MM.1S (cell line): ENCODE data around the gene PTCD3.

Experiments
- DNase-seq: peaks from one replicate; pipeline ENCODE4 v3.0.0-alpha.2; 2015
- H2AFZ ChIP-seq: fragments of 300-600 bp; sonication (generic); 2 replicates; pipeline ENCODE4 v1.6.0; 2016; ENCODE audit warnings: antibody characterized with exemption, low read length
- H3F3A ChIP-seq: fragments of 300-600 bp; sonication (generic); 2 replicates; pipeline ENCODE4 v1.6.1; 2016; ENCODE audit warnings: mild to moderate bottlenecking, antibody characterized with exemption, low read length, moderate library complexity, mixed read lengths; ENCODE audit not compliant: insufficient read depth
- H3K27ac ChIP-seq: fragments of 300-600 bp; sonication (generic); 2 replicates; pipeline ENCODE4 v1.5.1; 2016; ENCODE audit warnings: mild to moderate bottlenecking, low read length
- H3K27me3 ChIP-seq: fragments of 300-600 bp; sonication (generic); replicated peaks from 2 replicates; pipeline ENCODE4 v1.6.0; 2016; ENCODE audit warnings: low read length; ENCODE audit not compliant: insufficient read depth
- H3K36me3 ChIP-seq: fragments of 300-600 bp; sonication (generic); replicated peaks from 2 replicates; pipeline ENCODE4 v1.6.1; 2016; ENCODE audit warnings: mild to moderate bottlenecking, low read length, mixed read lengths; ENCODE audit not compliant: insufficient read depth
- H3K4me1 ChIP-seq: fragments of 300-600 bp; sonication (generic); 2 replicates; pipeline ENCODE4 v1.6.1; 2016; ENCODE audit warnings: low read length, mixed read lengths
- H3K4me2 ChIP-seq: fragments of 300-600 bp; sonication (generic); 2 replicates; pipeline ENCODE4 v1.6.0; 2016; ENCODE audit warnings: low read depth, low read length
- H3K4me3 ChIP-seq: fragments of 300-600 bp; sonication (generic); 2 replicates; pipeline ENCODE4 v1.5.1; 2016; ENCODE audit warnings: low read length, mixed read lengths
- H3K79me2 ChIP-seq: fragments of 300-600 bp; sonication (generic); 2 replicates; pipeline ENCODE4 v1.6.1; 2016; ENCODE audit warnings: mixed run types, low read length, mixed read lengths
- H3K9ac ChIP-seq: fragments of 300-600 bp; sonication (generic); 2 replicates; pipeline ENCODE4 v1.6.1; 2016; ENCODE audit warnings: low read length, mixed read lengths
- H3K9me2 ChIP-seq: fragments of 300-600 bp; sonication (generic); replicated peaks from 2 replicates; pipeline ENCODE4 v1.6.1; 2016; ENCODE audit warnings: mild to moderate bottlenecking, low read length, mixed read lengths; ENCODE audit not compliant: insufficient read depth
- H3K9me3 ChIP-seq: fragments of 300-600 bp; sonication (generic); replicated peaks from 2 replicates; pipeline ENCODE4 v1.6.1; 2016; ENCODE audit warnings: mild to moderate bottlenecking, low read length, mixed read lengths; ENCODE audit not compliant: insufficient read depth
- H4K20me1 ChIP-seq: fragments of 300-600 bp; sonication (generic); 2 replicates; pipeline ENCODE4 v1.6.1; 2016; ENCODE audit warnings: mild to moderate bottlenecking, low read length, moderate library complexity, mixed read lengths; ENCODE audit not compliant: insufficient read depth
- EZH2 ChIP-seq: fragments of 300-600 bp; sonication (generic); optimal IDR thresholded peaks from 2 replicates; pipeline ENCODE3; 2017; ENCODE audit warnings: low read depth, mild to moderate bottlenecking, antibody characterized with exemption, low read length, mixed read lengths
- EZH2phosphoT487 ChIP-seq: fragments of 300-600 bp; sonication (generic); IDR thresholded peaks from 2 replicates; pipeline ENCODE4 v1.6.1; 2018; ENCODE audit warnings: antibody characterized with exemption, low read length
- TF ChIP-seq, protein P1 (sequence below): fragments of 300-600 bp; sonication (generic); IDR thresholded peaks from 2 replicates; pipeline ENCODE4 v1.5.1; 2016; ENCODE audit warnings: antibody characterized with exemption, low read length, mixed read lengths

Gene PTCD3

DNA sequence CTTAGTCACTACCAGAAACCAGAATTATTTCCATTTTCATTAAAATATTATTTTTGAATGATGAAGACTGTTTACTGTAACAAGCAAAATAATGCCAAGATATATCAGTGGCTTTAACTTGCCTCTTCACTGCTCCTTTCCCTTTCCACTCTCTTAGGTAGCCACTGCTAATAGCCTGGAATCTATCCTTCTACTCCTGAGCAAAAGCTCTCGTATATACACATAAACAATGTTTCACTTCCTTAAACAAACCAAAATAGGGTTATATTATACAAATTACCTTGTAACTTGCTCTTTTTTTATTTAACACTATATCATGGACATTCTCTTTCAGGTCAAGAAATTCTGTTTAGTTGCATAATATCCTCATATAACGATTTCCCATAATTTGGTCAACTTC, 68.4 kb downstream of the PTCD3 start:
- Histone ChIP-seq H3K9me2 (no peaks in the 10 kb centered on the region), H3F3A (no peaks in the 10 kb centered on the region), H3K27me3 (no peaks in the 10 kb centered on the region), H3K79me2 (peaks cover 60% of the 10 kb centered on the region), H3K9me3 (no peaks in the 10 kb centered on the region), H3K4me2 (no peak overlapping the region), H3K36me3 (peaks cover 3% of the 10 kb centered on the region; the same call in 1 of the 2 replicates), H3K4me1 (no peaks in the 10 kb centered on the region), H3K27ac (no peak overlapping the region), H2AFZ (no peak overlapping the region), H3K9ac (no peak overlapping the region), H3K4me3 (no peak overlapping the region), H4K20me1 (no peaks in the 10 kb centered on the region)
- DNase-seq: no peak
- TF ChIP-seq, protein P1, sequence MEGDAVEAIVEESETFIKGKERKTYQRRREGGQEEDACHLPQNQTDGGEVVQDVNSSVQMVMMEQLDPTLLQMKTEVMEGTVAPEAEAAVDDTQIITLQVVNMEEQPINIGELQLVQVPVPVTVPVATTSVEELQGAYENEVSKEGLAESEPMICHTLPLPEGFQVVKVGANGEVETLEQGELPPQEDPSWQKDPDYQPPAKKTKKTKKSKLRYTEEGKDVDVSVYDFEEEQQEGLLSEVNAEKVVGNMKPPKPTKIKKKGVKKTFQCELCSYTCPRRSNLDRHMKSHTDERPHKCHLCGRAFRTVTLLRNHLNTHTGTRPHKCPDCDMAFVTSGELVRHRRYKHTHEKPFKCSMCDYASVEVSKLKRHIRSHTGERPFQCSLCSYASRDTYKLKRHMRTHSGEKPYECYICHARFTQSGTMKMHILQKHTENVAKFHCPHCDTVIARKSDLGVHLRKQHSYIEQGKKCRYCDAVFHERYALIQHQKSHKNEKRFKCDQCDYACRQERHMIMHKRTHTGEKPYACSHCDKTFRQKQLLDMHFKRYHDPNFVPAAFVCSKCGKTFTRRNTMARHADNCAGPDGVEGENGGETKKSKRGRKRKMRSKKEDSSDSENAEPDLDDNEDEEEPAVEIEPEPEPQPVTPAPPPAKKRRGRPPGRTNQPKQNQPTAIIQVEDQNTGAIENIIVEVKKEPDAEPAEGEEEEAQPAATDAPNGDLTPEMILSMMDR: no peak
- TF ChIP-seq EZH2: no peak
- TF ChIP-seq EZH2phosphoT487: no peak

DNA sequence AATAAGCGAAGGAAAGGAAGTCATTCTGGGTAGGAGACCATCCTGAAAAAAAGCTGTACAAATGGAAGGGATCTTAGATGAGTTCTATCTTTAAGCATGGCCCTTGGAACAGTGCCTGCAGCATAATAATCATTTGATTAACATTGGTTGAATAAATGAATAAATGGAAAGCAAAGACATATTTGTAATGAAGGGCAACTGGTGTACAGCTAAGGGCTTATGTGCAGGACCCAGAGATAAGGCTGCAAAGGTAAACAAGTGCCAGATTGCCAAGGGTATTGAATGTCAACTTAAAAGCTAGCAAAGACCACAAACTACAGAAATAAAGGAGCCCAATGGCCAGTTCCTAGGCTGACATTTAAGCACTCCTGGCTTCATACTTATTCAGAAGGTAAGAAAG, 69.8 kb downstream of the PTCD3 start:
- Histone ChIP-seq H3K27me3 (no peaks in the 10 kb centered on the region), H3K4me1 (no peaks in the 10 kb centered on the region), H3K9me2 (no peaks in the 10 kb centered on the region), H2AFZ (no peak overlapping the region), H3K79me2 (peaks cover 68% of the 10 kb centered on the region), H3K9ac (no peak overlapping the region), H3K36me3 (0 out of 2 replicates have a peak, but pooled peaks cover 3% of the 10 kb centered on the region), H3K4me3 (no peak overlapping the region), H3K9me3 (no peaks in the 10 kb centered on the region), H4K20me1 (no peaks in the 10 kb centered on the region), H3K27ac (no peak overlapping the region), H3F3A (no peaks in the 10 kb centered on the region), H3K4me2 (no peak overlapping the region)
- TF ChIP-seq EZH2phosphoT487 (no peak), EZH2 (no peak)
- TF ChIP-seq, protein P1: no peak
- no peak for DNase-seq

DNA sequence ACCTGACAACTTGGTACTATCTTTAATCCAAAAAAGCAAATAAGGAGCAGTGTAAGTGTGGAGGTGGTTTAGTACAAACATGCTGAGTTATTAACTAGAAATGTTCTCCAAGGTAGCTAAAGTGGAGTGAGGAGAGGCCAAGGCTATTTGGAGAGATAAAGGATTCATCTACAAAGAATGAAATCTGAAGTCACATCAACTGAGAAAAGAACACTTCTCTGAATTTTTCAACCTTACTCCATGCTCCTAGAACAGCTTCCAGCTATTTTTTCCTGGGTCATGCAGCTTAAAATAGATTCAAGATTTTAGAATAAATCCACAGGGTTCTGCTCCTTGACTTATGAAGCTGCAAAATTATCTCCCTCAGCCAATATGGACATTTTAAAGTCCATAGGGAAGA, 70.6 kb downstream of the PTCD3 start:
- Histone ChIP-seq H2AFZ (no peak overlapping the region), H3K36me3 (0 out of 2 replicates have a peak, but pooled peaks cover 3% of the 10 kb centered on the region), H3K9ac (no peak overlapping the region), H3K79me2 (peaks cover 75% of the 10 kb centered on the region), H3K9me2 (no peaks in the 10 kb centered on the region), H3K4me2 (no peak overlapping the region), H3K4me3 (no peak overlapping the region), H3K27me3 (no peaks in the 10 kb centered on the region), H3F3A (no peaks in the 10 kb centered on the region), H3K27ac (no peak overlapping the region), H4K20me1 (0 out of 2 replicates have a peak, but pooled peaks cover 5% of the 10 kb centered on the region), H3K4me1 (no peaks in the 10 kb centered on the region), H3K9me3 (no peaks in the 10 kb centered on the region)
- TF ChIP-seq EZH2phosphoT487 (no peak), EZH2 (no peak)
- TF ChIP-seq, protein P1: no peak
- DNase-seq: no peak
